Measurements from ENCODE around the gene GATA1. TPM values are rescaled to one million over a fixed set of nuclear protein-coding genes. Genes with fewer than 3 reads are reported as not detected.

Gene GATA1
- total RNA-seq, 4 donors from 2014 or later, result 0.35 TPM; not detected in 3

DNA sequence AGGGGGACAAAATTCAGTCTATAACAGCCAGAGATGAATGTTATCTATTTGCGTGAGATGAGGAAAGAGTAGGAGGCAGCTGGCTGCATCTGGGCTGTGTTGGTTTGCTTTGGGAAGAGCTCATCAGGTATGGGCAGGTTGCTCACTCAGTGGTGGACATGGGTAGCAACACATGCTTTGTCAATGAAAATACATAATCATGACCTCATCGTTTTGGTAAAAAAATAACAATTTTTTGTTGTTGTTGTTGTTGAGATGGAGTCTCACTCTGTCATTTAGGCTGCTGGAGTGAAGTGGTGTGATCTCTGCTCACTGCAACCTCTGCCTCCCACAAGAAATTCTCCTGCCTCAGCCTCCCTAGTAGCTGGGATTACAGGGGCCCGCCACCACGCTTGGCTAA, 41.2 kb upstream of the GATA1 start:
- intact Hi-C loops (cut with DNase I; ENCODE audit: low total_unique reads), result no loop called here
- H3K27me3 ChIP-seq, result no peaks in the 10 kb centered on the region
- no peak overlapping the region for H3K4me3 ChIP-seq
- H3K36me3 ChIP-seq, result no peaks in the 10 kb centered on the region
- DNase-seq, result no peak
- no peak overlapping the region for H3K27ac ChIP-seq
- no peaks in the 10 kb centered on the region for H3K4me1 ChIP-seq
- TF ChIP-seq, protein P1, sequence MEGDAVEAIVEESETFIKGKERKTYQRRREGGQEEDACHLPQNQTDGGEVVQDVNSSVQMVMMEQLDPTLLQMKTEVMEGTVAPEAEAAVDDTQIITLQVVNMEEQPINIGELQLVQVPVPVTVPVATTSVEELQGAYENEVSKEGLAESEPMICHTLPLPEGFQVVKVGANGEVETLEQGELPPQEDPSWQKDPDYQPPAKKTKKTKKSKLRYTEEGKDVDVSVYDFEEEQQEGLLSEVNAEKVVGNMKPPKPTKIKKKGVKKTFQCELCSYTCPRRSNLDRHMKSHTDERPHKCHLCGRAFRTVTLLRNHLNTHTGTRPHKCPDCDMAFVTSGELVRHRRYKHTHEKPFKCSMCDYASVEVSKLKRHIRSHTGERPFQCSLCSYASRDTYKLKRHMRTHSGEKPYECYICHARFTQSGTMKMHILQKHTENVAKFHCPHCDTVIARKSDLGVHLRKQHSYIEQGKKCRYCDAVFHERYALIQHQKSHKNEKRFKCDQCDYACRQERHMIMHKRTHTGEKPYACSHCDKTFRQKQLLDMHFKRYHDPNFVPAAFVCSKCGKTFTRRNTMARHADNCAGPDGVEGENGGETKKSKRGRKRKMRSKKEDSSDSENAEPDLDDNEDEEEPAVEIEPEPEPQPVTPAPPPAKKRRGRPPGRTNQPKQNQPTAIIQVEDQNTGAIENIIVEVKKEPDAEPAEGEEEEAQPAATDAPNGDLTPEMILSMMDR (IDR thresholded peaks at IDR 0.05), result no peak
- TF ChIP-seq POLR2A (IDR thresholded peaks at IDR 0.05), result no peak
- H3K9me3 ChIP-seq, result no peaks in the 10 kb centered on the region

DNA sequence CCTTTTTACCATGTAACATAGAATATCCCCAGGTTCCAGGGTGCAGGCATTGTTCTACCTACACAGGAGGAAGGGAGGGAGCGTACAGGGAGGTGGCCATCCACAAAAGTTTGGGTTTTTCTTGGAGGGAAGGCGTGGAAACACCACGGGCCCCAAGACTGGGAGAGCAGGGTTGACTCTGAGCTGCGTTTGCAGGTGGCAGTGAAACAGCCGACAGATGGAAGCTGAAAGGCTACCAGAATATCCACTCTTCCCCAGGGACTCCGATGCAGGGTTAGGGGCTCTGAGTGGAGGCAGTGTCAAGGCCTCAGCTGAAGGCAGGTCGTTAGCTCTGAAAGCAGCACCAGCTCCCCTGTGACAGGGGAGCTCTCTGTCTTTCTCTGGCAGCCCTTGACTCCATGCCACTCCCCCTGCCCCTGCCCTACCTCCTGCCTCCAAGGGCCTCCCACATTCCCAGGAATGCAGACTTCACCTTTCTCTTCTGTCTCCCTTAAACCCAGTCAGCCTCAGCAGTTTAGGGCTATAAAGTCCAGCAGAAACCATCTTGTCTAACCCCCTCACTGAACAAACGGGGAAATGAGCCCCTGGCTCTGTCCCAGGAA, 38.9 kb upstream of the GATA1 start:
- intact Hi-C loops (cut with DNase I; ENCODE audit: low total_unique reads), result no loop called here
- H3K4me3 ChIP-seq, result no peak overlapping the region
- H3K9me3 ChIP-seq, result no peaks in the 10 kb centered on the region
- no peaks in the 10 kb centered on the region for H3K27me3 ChIP-seq
- no peak overlapping the region for H3K27ac ChIP-seq
- H3K4me1 ChIP-seq, result no peaks in the 10 kb centered on the region
- no peaks in the 10 kb centered on the region for H3K36me3 ChIP-seq
- TF ChIP-seq, protein P1 (IDR thresholded peaks at IDR 0.05), result no peak
- no peak for TF ChIP-seq POLR2A (IDR thresholded peaks at IDR 0.05)
- no peak for DNase-seq

GRCh38 chrX:48749182-48749581, 37.2 kb upstream of the GATA1 start:
- no peak for TF ChIP-seq POLR2A (IDR thresholded peaks at IDR 0.05)
- TF ChIP-seq, protein P1 (IDR thresholded peaks at IDR 0.05), result no peak
- H3K36me3 ChIP-seq, result no peaks in the 10 kb centered on the region
- DNase-seq, result no peak
- H3K4me1 ChIP-seq, result no peaks in the 10 kb centered on the region
- no peak overlapping the region for H3K4me3 ChIP-seq
- no peaks in the 10 kb centered on the region for H3K27me3 ChIP-seq
- H3K27ac ChIP-seq, result no peak overlapping the region
- H3K9me3 ChIP-seq, result no peaks in the 10 kb centered on the region
- intact Hi-C loops (cut with DNase I; ENCODE audit: low total_unique reads), result no loop called here

- no peak overlapping the region for H3K27ac ChIP-seq
- intact Hi-C loops (cut with DNase I; ENCODE audit: low total_unique reads), result no loop called here
- DNase-seq, result no peak
- H3K27me3 ChIP-seq, result no peaks in the 10 kb centered on the region
- TF ChIP-seq, protein P1 (IDR thresholded peaks at IDR 0.05), result no peak
- TF ChIP-seq POLR2A (IDR thresholded peaks at IDR 0.05), result no peak
- no peaks in the 10 kb centered on the region for H3K36me3 ChIP-seq
- no peaks in the 10 kb centered on the region for H3K9me3 ChIP-seq
- no peak overlapping the region for H3K4me3 ChIP-seq
- no peaks in the 10 kb centered on the region for H3K4me1 ChIP-seq
Measured at GRCh38 chrX:48751343-48751742, 35.0 kb upstream of the GATA1 start.

GRCh38 chrX:48752498-48752897, 33.9 kb upstream of the GATA1 start:
- TF ChIP-seq POLR2A (IDR thresholded peaks at IDR 0.05), result no peak
- TF ChIP-seq, protein P1 (IDR thresholded peaks at IDR 0.05), result no peak
- no peaks in the 10 kb centered on the region for H3K9me3 ChIP-seq
- H3K27ac ChIP-seq, result no peak overlapping the region
- H3K4me1 ChIP-seq, result no peaks in the 10 kb centered on the region
- no peak overlapping the region for H3K4me3 ChIP-seq
- intact Hi-C loops (cut with DNase I; ENCODE audit: low total_unique reads), result no loop called here
- H3K27me3 ChIP-seq, result no peaks in the 10 kb centered on the region
- DNase-seq, result no peak
- H3K36me3 ChIP-seq, result no peaks in the 10 kb centered on the region

Measured in uterus (tissue), 4 donors.